NCI-H510A treated with DMSO at 0.1 percent for 48 hours (cell line): ENCODE measurements around the gene FBXO4.

Experiments
- DNase-seq: peaks from one replicate; lab custom pipeline; 2025; lab: John Stamatoyannopoulos, UW

Gene FBXO4

DNA sequence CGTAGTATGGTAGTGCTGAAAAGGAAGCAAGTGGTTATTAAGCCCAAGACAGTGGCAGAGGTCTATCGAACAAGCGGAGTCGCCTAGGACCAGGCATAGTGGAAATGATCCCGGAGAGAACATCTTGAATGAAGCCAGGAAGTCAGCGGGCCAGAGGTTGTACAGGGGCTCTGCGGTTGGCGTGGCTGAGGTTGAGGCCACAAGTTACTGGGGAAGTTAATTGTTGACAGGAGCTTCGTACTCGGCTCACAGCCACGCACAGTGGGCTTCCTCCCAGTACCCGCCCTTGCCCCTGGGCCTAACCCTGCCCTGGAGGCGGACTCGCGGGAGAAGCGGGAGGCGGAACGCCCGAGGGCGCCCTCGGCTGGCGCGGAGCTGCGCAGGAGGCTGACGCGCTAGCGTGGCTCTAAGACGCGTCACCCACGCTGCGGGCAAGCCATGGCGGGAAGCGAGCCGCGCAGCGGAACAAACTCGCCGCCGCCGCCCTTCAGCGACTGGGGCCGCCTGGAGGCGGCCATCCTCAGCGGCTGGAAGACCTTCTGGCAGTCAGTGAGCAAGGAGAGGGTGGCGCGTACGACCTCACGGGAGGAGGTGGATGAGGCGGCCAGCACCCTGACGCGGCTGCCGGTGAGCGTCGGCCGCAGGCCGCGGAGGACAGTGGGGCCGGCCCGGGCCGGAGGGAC, at the start of gene FBXO4:
Gene FBXO4 (plus strand): TSS at position 410 of the 683 bp plus-strand sequence. CDS start 29 bp downstream, at position 439.
- peak; percentile 72 for DNase-seq

DNA sequence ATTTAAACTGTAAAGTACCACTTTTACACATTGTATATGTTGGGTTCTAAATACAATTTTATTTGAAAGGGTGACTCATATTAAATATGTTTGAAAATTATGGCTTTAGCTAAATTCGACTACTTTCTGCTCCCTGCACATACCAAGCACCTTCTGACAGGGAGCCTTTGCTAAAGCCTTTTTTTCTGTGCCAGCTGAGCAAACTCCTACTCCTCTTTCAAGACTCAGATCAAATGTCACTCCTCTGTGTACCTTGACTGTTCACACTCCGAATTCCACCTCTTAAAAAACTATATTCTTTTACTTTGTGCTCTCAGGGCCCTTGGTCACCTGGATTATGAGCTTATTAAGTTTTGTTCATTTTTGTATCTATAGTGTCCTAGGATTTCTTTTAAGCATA, 48.4 kb upstream of the FBXO4 start:
- DNase-seq = peak; percentile 22

GRCh38 chr5:41877408-41877807, 47.7 kb upstream of the FBXO4 start:
- DNase-seq = no peak

- DNase-seq = no peak
These were observed 46.9 kb upstream of the FBXO4 start for GRCh38 chr5:41878173-41878572.

- no peak for DNase-seq
These were observed 46.2 kb upstream of the FBXO4 start for GRCh38 chr5:41878643-41879478.

- no peak for DNase-seq
These were observed 42.3 kb upstream of the FBXO4 start for GRCh38 chr5:41882765-41883164.

DNA sequence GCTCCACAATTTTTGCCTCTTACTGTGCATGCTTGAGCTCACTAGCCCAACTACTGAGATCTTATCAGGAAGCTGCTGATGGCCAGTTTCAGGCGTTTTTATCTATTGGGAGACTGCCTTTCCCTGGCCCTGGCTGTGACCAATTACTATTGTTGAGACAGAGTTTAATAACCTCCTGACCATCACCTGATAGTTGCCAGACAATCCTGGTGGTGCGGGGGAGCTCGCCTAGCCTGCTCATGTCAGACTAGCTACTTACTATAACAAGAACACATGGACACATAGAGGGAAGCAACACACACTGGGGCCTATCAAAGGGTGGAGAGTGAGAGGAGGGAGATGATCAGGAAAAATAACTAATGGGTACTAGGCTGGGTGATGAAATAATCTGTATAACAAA, 41.8 kb upstream of the FBXO4 start:
- DNase-seq = no peak

GRCh38 chr5:41883936-41884335, 41.1 kb upstream of the FBXO4 start:
- DNase-seq = no peak

GRCh38 chr5:41885286-41885685, 39.8 kb upstream of the FBXO4 start:
- DNase-seq = no peak

DNA sequence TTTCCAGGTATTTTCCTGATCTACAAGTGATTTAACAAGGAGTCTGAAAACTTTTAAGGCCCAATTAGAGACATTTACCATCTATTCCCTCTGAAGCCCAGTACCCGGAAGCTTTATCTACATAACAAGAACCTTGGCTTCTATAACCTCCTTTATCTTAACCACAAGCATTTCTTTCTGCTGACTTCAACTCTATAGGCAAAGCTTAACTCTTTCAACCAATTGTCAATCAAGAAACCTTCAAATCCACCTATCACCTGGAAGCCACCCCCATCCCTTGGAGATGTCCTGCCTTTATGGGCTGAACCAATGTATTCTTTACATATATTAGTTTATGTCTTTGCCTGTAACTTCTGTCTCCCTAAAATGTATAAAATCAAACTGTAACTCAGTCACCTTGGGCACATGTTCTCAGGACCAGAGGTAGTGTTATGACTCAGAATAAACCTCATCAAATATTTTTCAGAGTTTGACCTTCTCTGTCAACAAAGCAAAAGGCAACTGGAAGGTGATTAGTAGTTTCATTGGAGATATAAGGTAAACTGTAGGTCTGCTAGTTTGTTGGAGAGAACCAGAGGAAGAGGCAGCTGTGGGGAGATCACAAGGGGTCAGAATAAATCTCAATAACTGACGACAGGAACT, 33.9 kb upstream of the FBXO4 start:
- DNase-seq = no peak

DNA sequence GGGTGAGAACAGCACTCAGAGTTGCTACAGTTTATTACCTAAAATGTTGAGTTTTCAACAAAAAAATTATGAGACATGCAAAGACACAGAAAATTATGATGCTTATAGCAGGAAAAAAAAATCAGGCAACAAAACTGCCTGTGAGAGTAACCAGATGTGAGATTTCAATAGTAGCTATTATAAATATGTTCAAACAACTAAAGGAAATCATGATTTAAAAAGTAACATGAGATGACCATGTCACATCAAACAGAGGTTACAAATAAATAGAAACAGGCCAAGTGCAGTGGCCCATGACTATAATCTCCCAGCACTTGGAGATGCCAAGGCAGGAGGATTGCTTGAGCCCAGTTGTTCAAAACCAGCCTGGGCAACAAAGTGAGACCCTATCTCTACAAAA, 33.0 kb upstream of the FBXO4 start:
- no peak for DNase-seq

DNA sequence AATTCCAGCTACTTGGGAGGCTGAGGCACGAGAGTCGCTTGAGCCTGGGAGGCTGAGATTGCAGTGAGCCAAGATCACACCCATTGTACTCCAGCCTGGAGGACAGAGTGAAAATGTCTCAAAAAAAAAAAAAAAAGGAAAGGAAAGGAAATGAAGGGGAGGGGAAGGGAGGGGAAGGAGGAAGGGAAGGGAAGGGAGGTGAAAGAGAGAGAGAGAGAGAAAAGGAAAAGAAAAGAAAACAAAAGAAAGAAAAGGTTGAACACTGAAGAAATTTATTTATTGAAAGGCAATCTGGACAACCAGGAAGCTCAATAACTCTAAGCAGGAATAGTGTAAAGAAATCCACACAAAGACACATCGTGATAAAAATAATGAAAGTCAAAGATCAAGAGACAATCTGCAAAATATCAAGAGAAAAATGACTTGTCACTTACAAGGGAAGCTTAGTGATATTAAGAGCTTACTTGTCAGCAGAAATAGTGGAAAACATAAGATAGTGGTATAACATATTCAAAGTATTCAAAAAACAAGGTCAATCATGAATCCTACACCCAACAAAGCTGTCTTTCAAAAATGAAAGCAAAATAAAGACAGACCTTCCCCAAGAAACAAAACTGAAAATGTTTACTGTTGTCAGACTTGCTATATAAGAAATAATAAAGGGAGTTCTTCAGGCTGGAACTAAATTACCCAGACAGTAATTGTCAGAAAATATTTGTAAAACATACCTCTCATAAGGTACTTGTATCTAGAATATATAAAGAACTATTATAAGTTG, 31.8 kb upstream of the FBXO4 start:
- no peak for DNase-seq

- DNase-seq = no peak
These were observed 28.9 kb upstream of the FBXO4 start for GRCh38 chr5:41896230-41896629.

DNA sequence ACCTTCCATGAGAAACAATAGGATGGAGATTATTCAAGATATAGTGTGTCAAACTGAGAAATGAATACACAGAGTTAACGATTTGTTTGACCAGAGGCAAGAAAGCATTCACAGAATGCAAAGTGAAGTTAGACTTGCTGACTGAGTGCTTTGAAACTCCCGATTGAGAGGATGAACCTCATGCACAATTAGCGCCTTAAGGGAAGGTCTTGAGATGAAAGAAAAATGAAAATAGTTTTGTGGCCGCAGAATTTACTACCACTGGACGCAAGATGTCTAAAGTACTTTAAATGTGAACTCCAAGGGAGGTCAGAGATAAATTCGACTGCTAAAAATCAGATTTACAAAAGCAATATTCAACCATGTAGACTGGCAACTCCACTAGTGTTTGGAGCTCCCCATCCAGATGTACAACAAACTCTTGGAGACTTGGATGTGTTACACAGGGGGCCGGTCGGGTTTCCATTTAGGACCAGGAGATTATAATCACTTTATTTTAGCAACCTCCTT, 21.6 kb upstream of the FBXO4 start:
- no peak for DNase-seq

GRCh38 chr5:41903892-41904799, 20.9 kb upstream of the FBXO4 start, which contains the start of gene RIMOC1:
Gene RIMOC1 (plus strand): TSS chr5:41904344. CDS start chr5:41904368, 24 bp downstream.
- DNase-seq = peak; percentile 98

GRCh38 chr5:41906151-41906550, 18.9 kb upstream of the FBXO4 start:
- DNase-seq = no peak

GRCh38 chr5:41908374-41909079, 16.6 kb upstream of the FBXO4 start:
- no peak for DNase-seq

DNA sequence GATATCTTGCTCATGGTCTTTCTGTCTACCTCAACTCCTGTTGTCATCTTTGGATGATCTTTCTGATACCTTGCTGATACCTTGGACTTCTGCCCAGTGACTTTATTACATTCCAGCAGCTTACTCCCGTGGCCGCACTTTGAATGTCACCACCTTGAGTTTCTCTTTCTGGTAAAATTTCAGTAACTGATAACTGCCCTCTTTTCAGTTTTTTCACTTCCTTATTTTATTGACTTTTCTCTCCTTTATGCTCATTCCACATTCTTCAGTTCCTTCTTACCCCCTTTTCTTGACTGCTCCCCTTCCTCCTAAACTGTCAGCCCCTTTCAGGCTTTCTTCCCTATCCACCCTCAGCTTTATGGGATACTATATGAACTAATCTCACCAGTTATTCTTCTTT, 7.0 kb upstream of the FBXO4 start:
- DNase-seq = no peak

DNA sequence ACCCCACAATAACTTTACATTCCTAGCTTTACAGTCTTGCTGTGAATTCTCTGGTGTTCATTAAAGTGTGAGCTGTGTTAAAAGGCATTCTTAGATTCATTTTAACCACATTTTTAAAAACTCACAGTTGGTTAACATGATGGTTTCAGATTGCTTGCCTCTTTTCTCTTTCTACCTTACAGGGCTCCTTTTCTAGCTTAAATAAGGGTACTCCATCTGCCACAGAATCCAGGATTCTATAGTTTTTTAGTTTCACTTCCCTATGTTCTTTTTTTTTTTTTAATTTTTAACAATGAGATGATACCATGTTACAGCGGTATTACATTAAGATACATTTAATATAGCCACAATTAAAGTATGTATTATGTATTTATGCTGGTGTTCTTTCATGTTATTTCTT, 3.9 kb upstream of the FBXO4 start:
- DNase-seq = no peak

- no peak for DNase-seq
These were observed 3.2 kb upstream of the FBXO4 start for GRCh38 chr5:41921874-41922273.
